Sigmoid colon (tissue), 4 donors: ENCODE measurements around the gene PRTG.

Experiments
- EP300 ChIP-seq, 4 donors: sonication (generic); formaldehyde crosslinking; IDR thresholded peaks; one replicate each; pipeline ENCODE4 v1.6.1; 2017; ENCODE audit warnings: antibody characterized with exemption in 4 of 4
- POLR2A ChIP-seq, 2 donors: fragments of 450-650 bp; IDR thresholded peaks; one replicate each; pipeline ENCODE4 v1.6.1; 2016; ENCODE audit warnings: antibody characterized with exemption in 2 of 2, mild to moderate bottlenecking in 2 of 2, moderate library complexity in 2 of 2
- POLR2AphosphoS5 ChIP-seq, 4 donors: sonication (generic); formaldehyde crosslinking; IDR thresholded peaks; one replicate each; pipeline ENCODE4 v1.6.1; 2017; ENCODE audit warnings: antibody characterized with exemption in 4 of 4
- TF ChIP-seq, protein P1 (sequence below), 4 experiments: fragments of 450-650 bp in 3 of 4; fragments of 200-600 bp in 1 of 4; IDR thresholded peaks; one replicate each; pipeline ENCODE4 v1.5.1; 2016 to 2019; ENCODE audit warnings: antibody characterized with exemption in 4 of 4, mild to moderate bottlenecking in 3 of 4, moderate library complexity in 2 of 4

DNA sequence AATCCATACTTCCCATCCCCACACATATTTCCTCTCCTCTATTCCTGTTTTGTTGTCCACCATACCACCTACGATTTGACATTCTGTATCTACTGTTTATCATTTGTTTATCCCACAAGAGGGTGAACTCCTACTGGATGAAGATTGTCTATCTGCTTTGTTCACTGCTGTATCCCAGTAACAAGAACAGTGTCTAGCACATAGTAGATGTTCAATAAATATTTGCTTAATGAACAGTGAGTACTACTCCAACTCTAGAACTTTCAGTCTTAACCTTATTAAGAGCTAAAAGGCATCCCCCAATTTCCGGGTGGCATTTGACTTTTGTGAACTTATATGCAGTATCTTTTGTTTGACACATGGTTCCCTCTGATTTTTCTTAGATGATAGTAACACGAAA lies 156.1 kb downstream of the PRTG start:
- TF ChIP-seq, protein P1, sequence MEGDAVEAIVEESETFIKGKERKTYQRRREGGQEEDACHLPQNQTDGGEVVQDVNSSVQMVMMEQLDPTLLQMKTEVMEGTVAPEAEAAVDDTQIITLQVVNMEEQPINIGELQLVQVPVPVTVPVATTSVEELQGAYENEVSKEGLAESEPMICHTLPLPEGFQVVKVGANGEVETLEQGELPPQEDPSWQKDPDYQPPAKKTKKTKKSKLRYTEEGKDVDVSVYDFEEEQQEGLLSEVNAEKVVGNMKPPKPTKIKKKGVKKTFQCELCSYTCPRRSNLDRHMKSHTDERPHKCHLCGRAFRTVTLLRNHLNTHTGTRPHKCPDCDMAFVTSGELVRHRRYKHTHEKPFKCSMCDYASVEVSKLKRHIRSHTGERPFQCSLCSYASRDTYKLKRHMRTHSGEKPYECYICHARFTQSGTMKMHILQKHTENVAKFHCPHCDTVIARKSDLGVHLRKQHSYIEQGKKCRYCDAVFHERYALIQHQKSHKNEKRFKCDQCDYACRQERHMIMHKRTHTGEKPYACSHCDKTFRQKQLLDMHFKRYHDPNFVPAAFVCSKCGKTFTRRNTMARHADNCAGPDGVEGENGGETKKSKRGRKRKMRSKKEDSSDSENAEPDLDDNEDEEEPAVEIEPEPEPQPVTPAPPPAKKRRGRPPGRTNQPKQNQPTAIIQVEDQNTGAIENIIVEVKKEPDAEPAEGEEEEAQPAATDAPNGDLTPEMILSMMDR (IDR thresholded peaks at IDR 0.05) = no peak
- TF ChIP-seq EP300 (IDR thresholded peaks at IDR 0.05) (no peak), POLR2A (IDR thresholded peaks at IDR 0.05) (no peak), POLR2AphosphoS5 (IDR thresholded peaks at IDR 0.05) (no peak)
